SK-N-SH (cell line): Measurements from ENCODE around the gene TEX28. TPM values are rescaled to one million over a fixed set of nuclear protein-coding genes. Genes with fewer than 3 reads are reported as not detected.

ENCODE experiments used
- CTCF ChIA-PET: fragments of 300-600, 350-600 bp; formaldehyde crosslinking; extraction: SDS; loops from one replicate; lab custom pipeline; 2021; lab: Yijun Ruan, JAX
- POLR2A ChIA-PET: fragments of 350-600 bp; sonication (Branson Sonifier 250); formaldehyde crosslinking; extraction: SDS; loops from one replicate; lab custom pipeline; 2020; ENCODE audit warnings: antibody characterized with exemption, inconsistent platforms; lab: Yijun Ruan, JAX
- DNase-seq: peaks from one replicate; pipeline ENCODE4 v3.0.0; 2012
- H2AFZ ChIP-seq: fragments of 200-600 bp; sonication (generic); 2 replicates; pipeline ENCODE4 v1.8.1; 2016; ENCODE audit warnings: antibody characterized with exemption, mild to moderate bottlenecking, low read depth
- H3F3A ChIP-seq: fragments of 200-600 bp; sonication (generic); replicated peaks from 2 replicates; pipeline ENCODE3; 2016; ENCODE audit warnings: antibody characterized with exemption, mild to moderate bottlenecking; ENCODE audit not compliant: insufficient read depth
- H3K27ac ChIP-seq, 2 experiments: fragments of 200-500 bp in 1 of 2; fragments of 200-600 bp in 1 of 2; sonication (Bioruptor generic) in 1 of 2; sonication (generic), shearing (Covaris generic) in 1 of 2; 2 replicates each; pipeline versions ENCODE4 v1.5.1 to v1.6.1; 2014 to 2016; ENCODE audit warnings: low read depth in 2 of 2, inconsistent platforms in 1 of 2, low read length in 1 of 2, mild to moderate bottlenecking in 1 of 2, mixed read lengths in 1 of 2
- H3K27me3 ChIP-seq: fragments of 200-600 bp; sonication (generic), shearing (Covaris generic); 2 replicates; pipeline ENCODE4 v1.6.1; 2016; ENCODE audit warnings: mixed run types; ENCODE audit not compliant: insufficient read depth
- H3K36me3 ChIP-seq, 2 experiments: fragments of 200-500 bp in 1 of 2; fragments of 200-600 bp in 1 of 2; sonication (Bioruptor generic) in 1 of 2; sonication (generic) in 1 of 2; replicated peaks in 1 of 2; 2 replicates each; pipeline versions ENCODE3 to v1.5.1; 2014 to 2016; ENCODE audit warnings: low read length in 1 of 2, mild to moderate bottlenecking in 1 of 2; ENCODE audit not compliant: insufficient read depth in 2 of 2, control insufficient read depth in 1 of 2
- H3K4me1 ChIP-seq, 2 experiments: fragments of 200-500 bp in 1 of 2; fragments of 200-600 bp in 1 of 2; sonication (Bioruptor generic) in 1 of 2; sonication (generic), shearing (Covaris generic) in 1 of 2; 2 replicates each; pipeline versions ENCODE4 v1.5.1 to v1.6.1; 2014 to 2016; ENCODE audit warnings: low read depth in 1 of 2, low read length in 1 of 2, mixed run types in 1 of 2; ENCODE audit not compliant: insufficient read depth in 2 of 2, control insufficient read depth in 1 of 2
- H3K4me2 ChIP-seq: fragments of 200-600 bp; sonication (generic), shearing (Covaris generic); 2 replicates; pipeline ENCODE4 v1.6.1; 2017; ENCODE audit warnings: mixed run types
- H3K4me3 ChIP-seq, 2 experiments: fragments of 200-500 bp in 1 of 2; fragments of 200-600 bp in 1 of 2; sonication (Bioruptor generic) in 1 of 2; sonication (generic), shearing (Covaris generic) in 1 of 2; 2 replicates each; pipeline versions ENCODE4 v1.5.1 to v1.8.1; 2014 to 2016; ENCODE audit warnings: low read depth in 2 of 2, inconsistent platforms in 1 of 2, low read length in 1 of 2, mild to moderate bottlenecking in 1 of 2, mixed read lengths in 1 of 2, moderate library complexity in 1 of 2
- H3K79me2 ChIP-seq: fragments of 200-600 bp; sonication (generic); 2 replicates; pipeline ENCODE4 v1.8.1; 2017; ENCODE audit warnings: mild to moderate bottlenecking; ENCODE audit not compliant: insufficient read depth
- H3K9ac ChIP-seq: fragments of 200-600 bp; sonication (generic); 2 replicates; pipeline ENCODE4 v1.6.1; 2017; ENCODE audit warnings: mixed run types
- H3K9me2 ChIP-seq: fragments of 200-600 bp; sonication (generic); 2 replicates; pipeline ENCODE4 v1.6.1; 2017; ENCODE audit warnings: mixed run types
- H3K9me3 ChIP-seq: fragments of 200-600 bp; sonication (generic); 2 replicates; pipeline ENCODE4 v1.6.1; 2017; ENCODE audit warnings: mixed run types, mild to moderate bottlenecking, moderate library complexity
- H4K20me1 ChIP-seq: fragments of 200-600 bp; sonication (generic); 2 replicates; pipeline ENCODE4 v1.6.1; 2017; ENCODE audit warnings: mild to moderate bottlenecking, mixed run types; ENCODE audit not compliant: insufficient read depth
- EP300 ChIP-seq, 2 experiments: IDR thresholded peaks; 2 replicates each; pipeline versions ENCODE4 v1.4.0 to v1.6.1; 2012; ENCODE audit warnings: borderline replicate concordance in 1 of 2, low read depth in 1 of 2, low read length in 1 of 2
- FOSL2 ChIP-seq: IDR thresholded peaks from 2 replicates; pipeline ENCODE4 v1.4.0; 2012; ENCODE audit warnings: low read depth, mild to moderate bottlenecking, moderate library complexity, borderline replicate concordance
- FOXJ3 ChIP-seq: sonication (generic); formaldehyde crosslinking; IDR thresholded peaks from 2 replicates; pipeline ENCODE4 v1.5.1; 2020; ENCODE audit warnings: mild to moderate bottlenecking, missing genetic modification reagents
- GABPA ChIP-seq: IDR thresholded peaks from 2 replicates; pipeline ENCODE4 v1.4.0; 2012; ENCODE audit warnings: low read depth, mild to moderate bottlenecking
- JUND ChIP-seq: IDR thresholded peaks from 2 replicates; pipeline ENCODE4 v1.4.0; 2012
- MEF2A ChIP-seq: IDR thresholded peaks from 2 replicates; pipeline ENCODE4 v1.4.0; 2012; ENCODE audit warnings: low read depth, borderline replicate concordance
- POLR2AphosphoS5 ChIP-seq: IDR thresholded peaks from 2 replicates; pipeline ENCODE4 v1.6.1; 2012; ENCODE audit warnings: low read depth, low read length
- RCOR1 ChIP-seq: fragments of 150-350 bp; IDR thresholded peaks from 2 replicates; pipeline ENCODE4 v1.6.1; 2017; ENCODE audit warnings: antibody characterized with exemption, low read length
- TAF1 ChIP-seq: IDR thresholded peaks from 2 replicates; pipeline ENCODE4 v1.6.1; 2012; ENCODE audit warnings: low read depth, mild to moderate bottlenecking, low read length, moderate library complexity, borderline replicate concordance
- TCF12 ChIP-seq: IDR thresholded peaks from 2 replicates; pipeline ENCODE4 v1.4.0; 2012
- YY1 ChIP-seq: IDR thresholded peaks from 2 replicates; pipeline ENCODE4 v1.4.0; 2012; ENCODE audit warnings: low read depth, mild to moderate bottlenecking
- WGBS: methylation state at CpG from one replicate; pipeline ENCODE4 v1.1.6; 2017; ENCODE audit warnings: low lambda C conversion rate; 5-methylcytosine and 5-hydroxymethylcytosine counted together
- polyA plus RNA-seq, 3 experiments: library from polyadenylated mRNA; depleted of rRNA; stranded (reverse); fragments of >200 nt; gene quantifications; 2 replicates each; pipeline ENCODE4 v1.2.3, GENCODE V29; 2012
- TF ChIP-seq, protein P1 (sequence below): IDR thresholded peaks from 2 replicates; pipeline ENCODE4 v1.4.0; 2012; ENCODE audit warnings: low read depth, borderline replicate concordance

TEX28 gene
- polyA plus RNA-seq, 1 of the 3 experiments (the other 2 are of a cell fraction): not detected

GRCh38 chrX:154307202-154307601, 12.3 kb upstream of the TEX28 start:
- no peaks in the 10 kb centered on the region for H3K79me2 ChIP-seq
- H3K4me3 ChIP-seq: no peak overlapping the region
- 0 out of 4 replicates have a peak, but pooled peaks of 1 of the 2 experiments have one; percentile 10 for TF ChIP-seq EP300 (IDR thresholded peaks at IDR 0.05; ENCODE audit: borderline replicate concordance in 1 of 2, low read depth in 1 of 2, low read length in 1 of 2)
- TF ChIP-seq, protein P1, sequence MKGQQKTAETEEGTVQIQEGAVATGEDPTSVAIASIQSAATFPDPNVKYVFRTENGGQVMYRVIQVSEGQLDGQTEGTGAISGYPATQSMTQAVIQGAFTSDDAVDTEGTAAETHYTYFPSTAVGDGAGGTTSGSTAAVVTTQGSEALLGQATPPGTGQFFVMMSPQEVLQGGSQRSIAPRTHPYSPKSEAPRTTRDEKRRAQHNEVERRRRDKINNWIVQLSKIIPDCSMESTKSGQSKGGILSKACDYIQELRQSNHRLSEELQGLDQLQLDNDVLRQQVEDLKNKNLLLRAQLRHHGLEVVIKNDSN: no peak
- no peaks in the 10 kb centered on the region for H3K9me3 ChIP-seq
- peak overlapping the region in 1 of 2 experiments; percentile 43; a peak in 1 of 4 replicates for H3K27ac ChIP-seq
- no peaks in the 10 kb centered on the region for H3K9me2 ChIP-seq
- H4K20me1 ChIP-seq: no peaks in the 10 kb centered on the region
- CTCF ChIA-PET: interaction anchor here (1.5 to 3.1 kb wide), 2 partner anchors 10 to 172 kb away, joined by 6 to 22 read pairs; no protein-coding TSS in a partner anchor
- H3K36me3 ChIP-seq: no peaks in the 10 kb centered on the region
- H3K27me3 ChIP-seq: peaks cover 43% of the 10 kb centered on the region
- H2AFZ ChIP-seq: no peak overlapping the region
- H3F3A ChIP-seq: no peaks in the 10 kb centered on the region
- no peak overlapping the region for H3K4me2 ChIP-seq
- peaks cover 0 to 5% of the 10 kb centered on the region in 2 experiments; a peak in 1 of 4 replicates for H3K4me1 ChIP-seq
- 24% methylated on average over 5 of the region's 6 CpGs for WGBS
- POLR2A ChIA-PET: no interaction called here
- DNase-seq: peak; percentile 38
- no peak overlapping the region for H3K9ac ChIP-seq

GRCh38 chrX:154305541-154306205, 10.7 kb upstream of the TEX28 start:
- no peak overlapping the region for H3K4me3 ChIP-seq
- no peak overlapping the region for H3K27ac ChIP-seq
- no peaks in the 10 kb centered on the region for H3F3A ChIP-seq
- no peaks in the 10 kb centered on the region for H3K9me2 ChIP-seq
- peaks cover 0 to 5% of the 10 kb centered on the region in 2 experiments; a peak in 1 of 4 replicates for H3K4me1 ChIP-seq
- WGBS: 51% methylated on average over 11 of the region's 11 CpGs
- no peak overlapping the region for H2AFZ ChIP-seq
- no peaks in the 10 kb centered on the region for H3K9me3 ChIP-seq
- H3K4me2 ChIP-seq: no peak overlapping the region
- no peak for DNase-seq
- peaks cover 32% of the 10 kb centered on the region for H3K27me3 ChIP-seq
- H4K20me1 ChIP-seq: no peaks in the 10 kb centered on the region
- H3K36me3 ChIP-seq: no peaks in the 10 kb centered on the region
- no peaks in the 10 kb centered on the region for H3K79me2 ChIP-seq
- CTCF ChIA-PET: no interaction called here
- no peak overlapping the region for H3K9ac ChIP-seq
- TF ChIP-seq FOXJ3 (CRISPR knock-in tag) (no peak), GABPA (no peak), MEF2A (no peak), POLR2AphosphoS5 (no peak), FOSL2 (no peak), YY1 (no peak), JUND (no peak)
- POLR2A ChIA-PET: no interaction called here

GRCh38 chrX:154304846-154305245, 9.9 kb upstream of the TEX28 start:
- Histone ChIP-seq H3K9ac (no peak overlapping the region), H4K20me1 (no peaks in the 10 kb centered on the region), H3K4me1 (peaks cover 0 to 5% of the 10 kb centered on the region in 2 experiments; a peak in 1 of 4 replicates), H3K9me2 (no peaks in the 10 kb centered on the region), H3K79me2 (no peaks in the 10 kb centered on the region), H3K4me2 (no peak overlapping the region), H3K9me3 (no peaks in the 10 kb centered on the region), H2AFZ (no peak overlapping the region), H3K36me3 (no peaks in the 10 kb centered on the region), H3K27ac (no peak overlapping the region), H3F3A (no peaks in the 10 kb centered on the region), H3K4me3 (no peak overlapping the region), H3K27me3 (peaks cover 26% of the 10 kb centered on the region)
- CTCF ChIA-PET: interaction anchor here (0.7 to 1.1 kb wide), 2 partner anchors 9 to 286 kb away, joined by 3 read pairs; no protein-coding TSS in a partner anchor
- POLR2A ChIA-PET: no interaction called here
- 48% methylated on average over 10 of the region's 10 CpGs for WGBS
- no peak for TF ChIP-seq FOXJ3 (CRISPR knock-in tag)
- TF ChIP-seq, protein P1: no peak
- no peak for TF ChIP-seq TAF1
- no peak for TF ChIP-seq RCOR1
- TF ChIP-seq TCF12: no peak
- DNase-seq: no peak
